Activated T-cell treated with anti-CD3 and anti-CD28 coated beads for 24 hours (primary cell): ENCODE results near the gene ELP1.
"Not testable (repeated sequence)": the region's sequence is repeated elsewhere in the genome, so short reads cannot be mapped to it uniquely, and the experiment has no call there.

Experiments
- DNase-seq: peaks from one replicate; pipeline ENCODE4 v3.0.0-alpha.2; 2020; ENCODE audit warnings: low read depth

The ELP1 gene

DNA sequence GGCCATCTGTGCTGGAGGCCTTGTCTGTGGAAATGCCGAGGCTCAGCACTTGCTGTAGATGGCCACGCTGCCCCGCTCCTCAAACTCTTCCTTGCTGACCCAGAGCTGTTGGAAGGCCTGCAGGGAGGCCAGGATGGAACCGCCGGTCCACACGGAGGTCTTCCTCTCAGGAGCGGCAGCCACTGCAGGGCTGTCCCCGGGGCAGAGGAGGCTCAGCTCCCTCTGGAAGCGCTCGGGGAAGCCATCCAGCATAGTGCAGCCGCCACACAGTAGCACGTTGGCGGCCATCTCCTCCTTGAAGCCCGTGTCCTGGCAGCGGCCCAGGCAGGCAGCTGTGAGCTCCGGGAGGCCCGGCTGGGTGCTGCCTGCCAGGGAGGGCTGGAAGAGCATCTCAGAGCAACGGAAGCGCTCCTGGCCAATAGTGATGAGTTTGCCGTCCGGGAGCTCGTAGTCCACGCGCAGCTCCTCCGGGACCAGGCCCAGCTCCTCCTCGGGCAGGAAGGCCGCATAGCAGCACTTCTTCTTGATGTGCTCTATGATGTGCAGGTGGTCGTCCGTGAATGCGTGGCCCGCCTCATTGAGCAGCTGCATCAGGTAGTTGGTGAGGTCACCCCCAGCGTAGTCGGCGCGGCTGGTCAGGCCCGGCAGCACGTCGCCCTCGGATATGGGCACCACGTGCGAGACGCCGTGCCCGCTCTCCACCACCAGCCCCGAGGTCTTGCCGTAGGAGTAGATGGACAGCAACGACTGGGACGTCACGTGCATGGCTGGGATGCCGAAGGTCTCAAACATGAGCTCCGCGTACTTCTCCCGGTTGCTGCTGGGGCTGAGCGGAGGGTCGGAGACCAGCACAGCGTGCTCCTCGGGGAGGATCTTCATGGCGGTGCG lies 79.0 kb downstream of the ELP1 start:
- no peak for DNase-seq

DNA sequence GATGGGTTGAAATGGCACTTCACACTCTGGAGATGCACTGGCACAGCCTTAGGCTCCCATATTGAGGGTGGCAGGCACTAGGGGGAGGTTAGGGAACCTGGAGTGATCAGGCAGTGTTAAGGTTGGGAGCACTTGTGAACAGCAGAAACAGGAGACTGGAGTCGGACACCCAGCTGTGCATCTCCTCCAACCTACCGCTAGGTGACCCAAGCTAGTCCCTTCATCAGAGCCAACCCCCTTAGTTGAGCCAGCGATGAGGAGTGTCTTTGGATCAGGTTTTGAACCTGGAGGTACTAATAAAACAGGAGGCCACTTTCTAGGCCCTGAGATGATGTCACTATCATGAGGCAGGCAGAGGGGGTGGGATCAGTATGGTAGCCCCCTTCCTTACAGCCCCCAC lies 79.8 kb downstream of the ELP1 start:
- no peak for DNase-seq

DNA sequence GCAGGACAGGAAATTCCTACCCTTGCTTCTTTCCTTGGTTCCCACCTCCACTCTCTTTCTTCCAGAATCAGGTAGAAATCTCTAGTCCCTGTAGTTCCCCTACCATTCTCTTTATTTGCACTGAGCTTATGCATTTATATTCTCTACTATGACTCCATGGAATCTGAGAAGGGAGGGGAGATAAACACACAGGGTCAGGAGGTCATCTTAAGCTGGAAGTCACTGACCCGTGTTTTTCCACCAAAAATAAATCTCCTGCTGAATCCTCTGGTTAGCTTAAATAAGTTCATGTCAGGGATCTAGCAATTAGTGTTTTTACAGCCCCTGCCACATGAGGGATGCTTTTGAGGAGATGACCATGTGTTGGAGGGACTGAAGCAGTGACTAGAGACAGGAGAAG lies 81.8 kb downstream of the ELP1 start:
- no peak for DNase-seq

DNA sequence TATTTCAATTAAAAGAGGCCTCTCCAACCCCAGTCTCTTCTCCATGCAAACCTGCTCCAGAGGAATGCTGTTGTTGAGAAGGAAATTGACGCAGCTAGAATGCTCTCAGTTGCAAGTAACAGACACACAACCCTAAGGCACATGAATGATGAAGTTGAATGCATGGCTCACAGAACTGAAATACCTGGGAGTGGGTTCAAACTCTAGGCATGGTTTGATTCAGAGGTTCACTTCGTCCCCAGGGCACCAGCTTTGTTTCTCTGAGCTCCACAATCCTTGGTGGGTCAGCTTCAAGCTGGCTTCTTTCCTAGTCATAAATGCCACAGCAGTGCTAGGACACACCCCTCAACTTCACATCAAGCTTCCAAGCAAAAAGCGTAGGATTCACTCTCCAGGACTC lies 82.8 kb downstream of the ELP1 start:
- DNase-seq = no peak

DNA sequence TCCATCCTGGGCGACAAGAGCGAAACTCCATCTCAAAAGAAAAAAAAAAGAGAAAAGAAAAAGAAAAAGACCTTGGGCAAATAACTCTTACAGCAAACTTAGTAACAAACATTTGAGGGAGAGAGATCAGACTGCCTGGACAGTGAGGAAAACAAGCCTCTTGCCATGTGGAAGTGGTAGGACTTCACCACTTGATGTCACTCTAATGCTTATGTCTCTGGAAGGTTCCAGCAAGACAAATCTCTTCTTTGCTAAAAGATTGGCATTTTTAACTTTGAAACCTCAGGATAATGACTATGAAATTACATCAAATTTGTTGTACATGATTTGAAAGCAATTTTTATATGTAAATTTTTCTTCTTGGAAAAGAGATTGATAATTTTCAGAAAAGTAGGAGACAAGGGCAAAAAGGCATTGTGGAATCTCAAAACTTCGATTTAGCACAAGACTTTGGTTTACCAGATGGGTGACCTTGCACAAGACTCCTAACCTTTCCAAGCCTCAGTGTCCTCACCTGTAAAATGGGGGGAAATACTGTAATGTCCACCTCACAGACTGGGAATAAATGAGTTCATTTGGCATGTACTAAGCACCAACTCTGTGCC lies 83.5 kb downstream of the ELP1 start:
- DNase-seq = no peak

DNA sequence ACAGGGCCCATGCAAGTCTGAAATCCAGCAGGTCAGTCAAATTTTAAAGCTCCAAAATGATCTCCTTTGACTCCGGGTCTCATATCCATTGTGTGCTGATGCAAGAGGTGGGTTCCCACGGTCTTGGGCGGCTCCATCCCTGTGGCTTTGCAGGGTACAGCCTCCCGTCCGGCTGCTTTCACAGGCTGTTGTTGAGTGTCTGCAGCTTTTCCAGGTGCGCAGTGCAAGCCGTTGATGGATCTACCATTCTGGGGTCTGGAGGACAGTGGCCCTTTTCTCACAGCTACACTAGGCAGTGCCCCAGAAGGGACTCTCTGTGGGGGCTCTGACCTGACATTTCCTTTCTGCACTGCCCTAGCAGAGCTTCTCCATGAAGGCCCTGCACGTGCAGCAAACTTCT lies 85.6 kb downstream of the ELP1 start:
- not testable (repeated sequence) for DNase-seq

DNA sequence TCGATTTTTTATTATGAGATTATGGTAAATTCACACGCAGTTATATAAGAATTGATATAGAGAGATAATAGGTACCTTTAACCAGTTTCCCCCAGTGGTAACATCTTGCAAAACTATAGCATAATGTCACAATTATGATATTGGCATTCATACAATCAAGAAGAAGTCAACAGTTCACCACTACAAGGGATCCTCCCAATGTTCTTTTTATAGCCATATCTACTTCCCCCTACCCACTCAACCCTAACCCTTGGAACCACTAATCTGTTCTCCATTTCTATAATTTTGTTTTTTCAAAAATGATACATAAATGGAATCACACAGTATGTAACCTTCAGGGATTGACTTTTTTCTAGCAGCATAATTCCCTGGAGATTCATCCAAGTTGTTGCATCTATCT lies 88.0 kb downstream of the ELP1 start:
- no peak for DNase-seq

DNA sequence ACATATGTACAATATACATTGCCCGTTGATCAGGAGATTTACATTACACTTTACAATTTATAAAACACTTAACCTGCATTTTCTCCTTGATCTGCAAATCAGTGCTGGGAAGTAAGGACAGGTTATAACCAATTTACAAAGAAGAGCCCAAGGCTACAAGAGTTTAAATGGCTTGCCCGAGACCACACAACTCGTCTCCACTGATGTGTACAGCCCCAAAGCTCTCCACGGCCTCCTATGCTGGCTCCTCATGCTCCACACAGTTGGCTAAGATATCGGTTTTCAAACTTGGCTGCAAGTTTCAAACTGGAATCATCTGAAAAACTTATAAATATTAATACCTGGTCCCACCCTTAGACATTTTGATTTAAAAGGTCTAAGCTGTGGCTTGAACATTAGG lies 88.4 kb downstream of the ELP1 start:
- DNase-seq = no peak

DNA sequence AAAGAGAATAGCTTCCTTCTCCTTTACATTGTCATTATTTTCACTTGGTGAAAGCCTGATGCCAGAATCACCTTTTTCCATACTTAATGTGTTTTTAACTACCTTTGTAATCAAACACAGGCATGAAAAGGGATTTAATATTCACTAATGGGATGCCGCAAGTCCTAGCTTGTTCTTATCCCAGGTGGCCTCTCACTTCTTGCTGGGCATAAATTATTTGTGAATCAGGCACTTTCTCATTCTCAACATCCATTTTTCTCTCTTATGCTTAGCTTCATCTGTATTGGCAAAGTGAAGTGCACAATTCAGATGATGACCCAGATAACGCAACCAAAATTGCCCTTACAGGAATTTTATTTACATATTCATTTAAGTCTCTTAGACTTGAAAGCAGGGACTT lies 89.1 kb downstream of the ELP1 start:
- DNase-seq = no peak

DNA sequence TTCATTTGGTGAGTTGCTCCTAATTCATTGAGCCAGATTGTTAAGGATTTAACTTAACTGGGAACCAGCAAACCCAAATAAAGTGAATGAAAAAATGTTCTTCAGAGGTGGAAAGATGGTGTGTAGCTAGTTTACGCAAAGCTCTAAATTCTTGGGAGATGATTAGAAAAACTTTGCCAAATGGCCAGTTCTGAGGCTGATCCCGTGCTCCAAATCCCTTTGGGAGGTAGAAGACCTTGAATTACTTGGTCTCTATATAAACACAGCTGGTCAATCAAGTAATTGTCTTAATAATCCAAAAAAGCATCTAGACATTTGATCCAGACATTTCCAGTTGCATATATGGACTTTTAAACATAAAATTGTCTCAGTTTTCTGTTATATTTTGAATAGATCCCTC lies 89.5 kb downstream of the ELP1 start:
- no peak for DNase-seq

DNA sequence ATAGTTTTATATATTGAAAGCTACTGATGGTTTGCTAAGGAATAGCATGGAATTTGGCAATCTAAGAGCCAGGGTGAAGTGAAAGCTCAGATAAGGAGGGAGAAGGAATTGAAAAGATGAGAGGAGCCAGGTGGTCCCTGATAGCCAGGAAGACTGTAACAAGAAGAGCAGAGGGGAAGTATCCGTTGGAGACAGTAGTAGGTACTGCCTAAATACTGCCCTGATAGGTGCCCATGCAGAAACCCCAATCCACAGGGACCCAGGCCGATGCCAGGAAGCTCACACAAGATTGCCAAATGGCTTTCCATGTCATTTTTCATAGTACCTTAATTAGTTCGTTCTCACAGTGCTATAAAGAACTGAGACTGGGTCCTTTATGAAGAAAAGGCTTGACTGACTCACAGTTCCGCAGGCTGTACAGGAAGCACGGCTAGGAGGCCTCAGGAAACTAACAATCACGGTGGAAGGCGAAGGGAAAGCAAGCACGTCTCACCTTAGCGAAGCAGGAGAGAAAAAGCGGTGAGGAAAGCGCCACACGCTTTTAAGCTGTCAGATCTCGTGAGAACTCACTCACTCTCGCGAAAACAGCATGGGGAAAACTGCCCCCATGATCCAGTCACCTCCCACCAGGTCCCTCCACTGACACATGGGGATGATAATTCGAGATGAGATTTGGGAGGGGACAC lies 91.2 kb downstream of the ELP1 start:
- no peak for DNase-seq

DNA sequence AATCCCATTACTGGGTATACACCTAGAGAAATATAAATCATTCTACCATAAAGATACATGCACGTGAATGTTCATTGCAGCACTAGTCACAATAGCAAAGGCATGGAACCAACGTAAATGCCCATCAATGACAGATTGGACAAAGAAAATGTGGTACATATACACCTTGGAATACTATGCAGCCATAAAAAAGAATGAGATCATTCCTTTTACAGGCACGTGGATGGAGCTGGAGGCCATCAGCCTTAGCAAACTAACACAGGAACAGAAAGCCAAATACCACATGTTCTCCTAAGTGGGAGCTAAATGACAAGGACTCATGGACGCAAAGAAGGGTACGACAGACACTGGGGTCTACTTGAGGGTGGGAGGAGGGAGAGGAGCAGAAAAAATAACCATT lies 94.4 kb downstream of the ELP1 start:
- DNase-seq = not testable (repeated sequence)

DNA sequence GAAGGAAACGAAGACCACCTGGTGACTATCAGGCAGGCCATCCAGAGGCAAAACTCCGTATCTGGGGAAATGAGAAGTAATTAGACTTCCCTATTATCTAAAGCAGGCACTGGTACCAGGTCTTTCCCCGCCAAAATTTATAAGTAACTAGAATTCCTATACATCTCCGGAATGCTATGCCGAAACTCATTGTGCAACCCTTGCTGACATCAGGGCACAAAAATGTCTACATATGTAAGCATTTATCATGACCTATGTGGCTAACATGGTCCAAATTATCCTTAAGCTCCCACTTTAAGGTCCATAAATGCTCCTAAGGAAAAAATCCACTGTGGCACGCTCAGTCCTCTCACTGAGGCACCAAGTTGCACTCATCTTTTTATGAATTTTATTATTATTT lies 95.9 kb downstream of the ELP1 start:
- no peak for DNase-seq

DNA sequence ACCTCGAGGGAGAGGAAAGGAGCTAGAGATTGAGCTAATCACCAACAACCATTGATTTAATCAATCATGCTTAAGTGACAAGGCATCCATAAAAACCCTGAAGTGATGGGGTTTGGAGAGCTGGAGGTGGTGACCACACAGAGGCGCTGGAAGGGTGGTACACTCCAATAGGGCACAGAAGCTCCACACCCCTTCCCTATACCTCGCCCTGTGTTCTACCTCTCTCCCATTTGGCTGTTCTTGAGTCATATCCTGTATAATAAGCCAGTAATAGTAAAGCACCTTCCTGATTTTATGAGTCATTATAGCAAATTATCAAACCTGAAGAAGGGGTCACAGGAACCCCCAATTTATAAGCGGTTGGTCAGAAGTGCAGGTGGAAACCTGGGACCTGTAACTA lies 96.4 kb downstream of the ELP1 start:
- no peak for DNase-seq

DNA sequence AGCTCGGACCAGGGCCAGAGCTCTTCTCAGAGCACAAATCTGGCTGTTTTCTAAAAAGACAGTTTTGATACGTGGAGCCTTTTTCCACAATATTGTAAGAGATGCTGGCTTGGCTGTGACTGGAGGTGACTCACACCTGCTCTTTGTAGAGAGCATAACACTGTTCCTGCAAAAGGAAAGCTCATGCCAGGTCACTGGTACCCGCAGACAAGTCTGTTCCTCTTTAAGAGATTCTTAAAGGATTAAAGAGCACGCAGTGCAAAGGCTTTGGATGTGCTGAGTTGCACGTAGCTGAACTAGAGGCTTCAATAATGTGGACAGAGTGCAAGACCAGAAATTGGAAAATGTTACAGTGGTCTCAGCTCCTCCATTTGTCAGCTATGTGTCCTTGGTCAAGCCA lies 97.1 kb downstream of the ELP1 start:
- DNase-seq = no peak

DNA sequence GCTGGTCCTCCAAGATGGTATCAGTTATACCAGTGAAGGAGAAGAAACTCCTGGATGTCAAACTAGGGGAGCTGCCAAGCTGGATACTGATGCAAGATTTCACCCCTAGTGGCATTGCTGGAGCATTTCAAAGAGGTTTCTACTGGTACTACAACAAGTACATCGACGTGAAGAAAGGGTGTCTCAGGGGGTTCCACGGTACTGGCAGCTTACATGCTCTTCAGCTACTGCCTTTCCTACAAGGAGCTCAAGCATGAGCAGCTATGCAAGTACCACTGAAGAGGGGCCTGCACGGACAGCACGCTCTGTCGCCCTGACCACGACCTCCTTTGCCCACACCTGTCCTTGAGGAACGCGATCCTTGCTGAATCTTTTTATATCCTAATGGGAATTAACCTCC lies 97.6 kb downstream of the ELP1 start:
- DNase-seq = no peak

DNA sequence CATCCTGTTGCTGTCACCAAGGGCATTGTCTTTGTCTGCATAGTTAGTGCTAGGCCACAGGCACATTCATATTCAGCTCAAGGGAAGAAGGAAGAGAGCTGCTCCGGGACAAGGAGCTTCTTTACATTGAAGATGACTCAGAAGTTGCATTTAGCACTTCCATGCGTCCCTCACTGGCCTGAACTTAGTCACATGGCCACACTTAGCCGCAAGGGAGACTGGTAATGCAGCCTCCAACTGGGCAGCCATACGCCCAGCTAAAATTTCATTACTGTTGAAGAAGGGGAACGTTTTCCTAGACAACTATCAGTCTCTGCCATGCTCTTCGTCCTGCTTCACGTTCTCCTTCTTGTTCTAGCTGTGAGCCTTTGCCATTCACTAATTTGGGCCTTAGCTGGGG lies 98.1 kb downstream of the ELP1 start:
- DNase-seq = no peak

DNA sequence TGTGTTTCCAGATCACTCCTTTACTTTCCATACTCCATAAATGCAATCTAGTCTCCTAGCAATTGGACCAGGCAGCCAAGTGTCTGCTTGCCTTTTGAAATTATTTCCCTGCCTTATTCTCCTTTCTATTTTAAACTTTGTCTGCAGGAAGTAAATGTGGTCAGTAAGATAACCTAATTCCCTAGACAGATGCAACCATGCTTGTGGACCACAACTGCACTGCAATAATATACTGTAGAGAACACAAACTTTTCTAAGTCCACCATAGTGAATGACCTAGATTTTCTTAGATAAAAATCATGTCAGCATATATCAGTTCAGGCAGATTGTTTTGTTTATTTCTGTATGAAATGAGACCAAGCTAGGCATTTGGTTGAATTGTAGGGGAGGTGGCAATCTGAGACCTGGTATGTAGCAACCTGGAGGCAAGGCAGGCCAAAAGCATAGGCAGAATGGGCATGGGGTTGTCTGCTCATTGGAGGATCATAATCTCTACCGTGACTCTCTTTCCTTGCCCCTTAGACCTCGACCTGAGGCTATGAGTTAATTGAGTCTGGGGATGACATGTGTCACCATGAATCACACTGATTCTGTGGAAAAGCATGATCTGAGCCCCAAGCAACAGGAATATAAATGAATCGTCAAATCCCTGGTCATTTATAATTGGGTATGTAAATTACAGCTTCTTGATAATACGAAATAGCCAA lies 98.8 kb downstream of the ELP1 start:
- no peak for DNase-seq

DNA sequence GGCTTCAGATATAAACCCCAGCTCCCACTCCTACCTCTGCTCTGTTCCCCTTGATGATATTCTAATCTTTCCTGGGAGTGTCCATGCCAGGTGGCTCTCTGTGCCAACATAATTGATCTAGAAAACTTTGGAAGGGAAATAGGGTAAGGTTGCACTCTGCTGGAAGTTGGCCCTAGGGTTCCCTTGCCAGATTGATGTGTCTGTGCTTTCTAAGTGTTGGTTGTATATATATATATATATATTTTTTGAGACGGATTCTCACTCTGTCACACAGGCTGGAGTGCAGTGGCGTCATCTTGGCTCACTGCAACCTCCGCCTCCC lies 101.8 kb downstream of the ELP1 start:
- no peak for DNase-seq

DNA sequence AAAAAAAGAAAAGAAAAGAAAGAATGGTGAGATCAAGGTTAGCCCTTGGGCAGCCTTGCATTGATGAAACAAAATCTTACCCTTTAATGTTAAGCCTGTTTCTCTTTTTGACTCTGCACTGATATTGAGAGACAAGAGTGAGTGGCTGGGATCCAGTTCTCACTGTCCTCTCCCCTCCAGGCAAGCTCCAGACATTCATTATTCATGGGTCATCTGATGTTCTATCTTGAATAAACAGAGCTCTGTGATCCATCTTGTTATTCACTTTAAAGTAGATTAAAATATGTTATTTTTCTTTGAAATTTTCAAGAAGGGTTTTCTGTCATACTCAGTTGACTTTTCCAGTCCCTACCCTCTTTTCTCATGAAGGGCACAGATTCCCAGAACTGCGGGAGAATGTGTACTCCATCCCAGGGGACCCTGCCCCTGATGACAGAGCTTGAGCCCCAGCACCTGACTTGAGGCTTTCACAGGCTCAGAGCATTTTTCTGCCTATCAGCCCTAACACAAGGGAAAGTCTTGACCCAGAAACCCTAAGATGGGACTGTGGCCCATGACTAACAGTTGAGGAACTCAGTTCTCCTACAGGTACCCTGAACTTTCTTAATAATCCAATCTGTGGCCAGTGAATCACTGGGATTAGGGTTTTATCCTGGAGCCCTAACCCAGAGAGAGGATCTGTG lies 102.3 kb downstream of the ELP1 start:
- no peak for DNase-seq

DNA sequence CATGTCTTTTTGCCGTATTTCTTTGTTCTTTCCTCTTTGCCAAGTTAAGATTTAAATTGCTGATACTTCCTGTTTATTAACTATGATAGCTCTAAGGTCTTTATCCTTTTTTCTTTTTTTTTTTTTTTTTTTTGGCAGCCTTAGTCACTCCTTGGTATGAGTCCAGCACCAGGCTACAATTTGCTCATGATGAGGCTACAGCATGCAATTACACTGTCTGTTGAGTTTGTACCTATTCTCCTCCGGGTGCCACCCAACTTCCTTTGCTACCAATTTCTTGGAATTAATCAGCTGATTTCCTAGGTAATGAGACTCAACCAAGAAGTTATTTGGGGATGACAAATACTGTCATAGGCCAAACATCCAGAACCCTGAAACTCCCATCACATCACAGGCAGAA lies 103.7 kb downstream of the ELP1 start:
- no peak for DNase-seq

DNA sequence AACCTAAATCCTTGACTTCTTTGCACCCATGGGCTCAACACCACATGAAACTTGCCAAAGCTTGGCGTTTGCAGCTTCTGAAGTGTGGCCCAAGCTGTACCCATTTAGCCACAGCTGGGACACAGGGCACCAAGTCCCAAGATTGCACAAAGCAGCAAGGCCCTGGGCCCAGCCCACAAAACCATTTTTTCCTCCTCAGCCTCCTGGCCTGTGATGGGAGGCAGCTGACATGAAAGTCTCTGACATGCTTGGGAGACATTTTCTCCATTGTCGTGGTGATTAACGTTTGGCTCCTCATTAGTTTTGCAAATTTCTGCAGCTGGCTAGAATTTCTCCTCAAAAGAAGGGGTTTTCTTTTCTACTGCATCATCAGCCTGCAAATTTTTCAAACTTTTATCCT lies 110.1 kb downstream of the ELP1 start:
- DNase-seq = no peak
